ENCODE data around the gene DNASE1L3. TPM values are rescaled to one million over a fixed set of nuclear protein-coding genes. Genes with fewer than 3 reads are reported as not detected.

DNASE1L3 gene
- total and polyA plus RNA-seq, 2 of the 8 experiments (the other 6 are each of a cell fraction or from before 2014, with no cell fraction given): not detected

- no peak overlapping the region for H3K14ac ChIP-seq (ENCODE audit: insufficient read length)
- H3K23me2 ChIP-seq (ENCODE audit: low read depth, low read length): no peaks in the 10 kb centered on the region; the same call in 1 of the 2 replicates
- no peak overlapping the region for H3K9ac ChIP-seq (replicated peaks in 1 of 4; ENCODE audit: extremely low read depth in 1 of 4, low read depth in 3 of 4, low read length in 3 of 4)
- peak overlapping the region; percentile 18; the same call in 1 of the 2 replicates for H2BK5ac ChIP-seq (ENCODE audit: low read depth, low read length)
- no peak overlapping the region for H2AK5ac ChIP-seq (ENCODE audit: low read depth, low read length)
- peak in 1 of 2 experiments; percentile 82 for DNase-seq (ENCODE audit: low read depth in 1 of 2, low spot score in 2 of 2)
- H3K23ac ChIP-seq (ENCODE audit: insufficient read length): no peak overlapping the region
- no peaks in the 10 kb centered on the region for H3K79me1 ChIP-seq (ENCODE audit: low read depth, low read length)
- no peak overlapping the region for H4K5ac ChIP-seq (ENCODE audit: insufficient read length, low read depth, low read length)
- no peak overlapping the region for H2BK15ac ChIP-seq (ENCODE audit: low read length)
- H3K4me2 ChIP-seq (ENCODE audit: insufficient read depth in 1 of 2, low read depth in 2 of 2, low read length in 2 of 2): peak overlapping the region; percentile 29 to 74; a peak in 3 of 4 replicates
- H3K4me3 ChIP-seq (ENCODE audit: extremely low read depth in 1 of 4, insufficient read depth in 2 of 4, low read depth in 3 of 4, low read length in 4 of 4): peak overlapping the region in 3 of 4 experiments; percentile 24 to 49 (median 36); a peak in 3 of 8 replicates
- H4K8ac ChIP-seq (ENCODE audit: extremely low read depth, insufficient read depth, low read length): peak overlapping the region; percentile 28
- no peak overlapping the region for H2BK120ac ChIP-seq (replicated peaks; ENCODE audit: low read depth, low read length)
- H2BK20ac ChIP-seq (ENCODE audit: low read length): no peak overlapping the region; the same call in 1 of the 2 replicates
- H3K18ac ChIP-seq (ENCODE audit: extremely low read depth, low read length): 0 out of 2 replicates have a peak overlapping the region, but pooled peaks have one; percentile 43
- H3K56ac ChIP-seq (replicated peaks; ENCODE audit: insufficient read length, low read depth, low read length): no peak overlapping the region
- no peak overlapping the region; the same call in 1 of the 2 replicates for H3K27ac ChIP-seq (ENCODE audit: low read depth, low read length)
- peak overlapping the region; percentile 86; the same call in 1 of the 2 replicates for H2AFZ ChIP-seq (ENCODE audit: low read length)
- peaks cover 0 to 3% (median under 1%) of the 10 kb centered on the region in 4 experiments; a peak in 3 of 7 replicates for H3K4me1 ChIP-seq (replicated peaks in 1 of 4; ENCODE audit: control insufficient read depth in 3 of 4, insufficient read depth in 4 of 4, low read length in 3 of 4)
- H2BK12ac ChIP-seq (ENCODE audit: low read depth, low read length): no peak overlapping the region; the same call in 1 of the 2 replicates
- WGBS, 2 experiments (ENCODE audit: extremely low coverage in 1 of 2, insufficient coverage in 1 of 2, insufficient read length in 1 of 2, insufficient replicate concordance in 2 of 2, low coverage in 1 of 2, low lambda C conversion rate in 2 of 2, missing lambda C conversion rate in 1 of 2): 18% methylated on average over 15 of the region's 15 CpGs; no CpG with 5 or more reads in 1 of the 2 experiments
- ChIA-PET CTCF (ENCODE audit: partially characterized antibody) (interaction anchor here (0.6 to 10.5 kb wide), 35 partner anchors 9 to 1334 kb away, joined by 3 to 128 read pairs (median 6); partner anchors contain the start of genes HTD2 and RPP14), POLR2A (ENCODE audit: partially characterized antibody) (interaction anchor here (0.6 to 1.2 kb wide), 2 partner anchors 15 to 795 kb away, joined by 3 read pairs; no protein-coding TSS in a partner anchor)
- H3K36me3 ChIP-seq (ENCODE audit: control insufficient read depth in 2 of 4, insufficient read depth in 4 of 4, low read length in 3 of 4): no peaks in the 10 kb centered on the region
- H4K91ac ChIP-seq (replicated peaks; ENCODE audit: insufficient read length, low read length): no peak overlapping the region
- H3K9me3 ChIP-seq (ENCODE audit: insufficient read depth in 2 of 2, low read depth in 1 of 2, low read length in 1 of 2): no peaks in the 10 kb centered on the region
- no peaks in the 10 kb centered on the region for H3K27me3 ChIP-seq (replicated peaks in 1 of 4; ENCODE audit: control insufficient read depth in 3 of 4, extremely low read depth in 1 of 4, insufficient read depth in 3 of 4, low read length in 3 of 4)
- H3K4ac ChIP-seq (replicated peaks; ENCODE audit: insufficient read length, low read depth, low read length): no peak overlapping the region
- FAIRE-seq: peak; percentile 93
- no peaks in the 10 kb centered on the region for H3K79me2 ChIP-seq (ENCODE audit: control insufficient read depth in 1 of 2, insufficient read depth in 2 of 2, low read length in 2 of 2)
- H4K20me1 ChIP-seq (replicated peaks in 1 of 2; ENCODE audit: control insufficient read depth in 1 of 2, insufficient read depth in 2 of 2, low read length in 2 of 2): no peaks in the 10 kb centered on the region
- no peak for TF ChIP-seq GTF2F1 (IDR thresholded peaks at IDR 0.05; ENCODE audit: borderline replicate concordance, low read depth, low read length)
- peak; percentile 45 for TF ChIP-seq CTBP2 (IDR thresholded peaks at IDR 0.05; ENCODE audit: borderline replicate concordance, insufficient read depth, insufficient read length, low read length)
- TF ChIP-seq ATF2 (IDR thresholded peaks at IDR 0.05; ENCODE audit: low read length): peak; percentile 85; the same call in 1 of the 2 replicates
- TF ChIP-seq TEAD4 (IDR thresholded peaks at IDR 0.05; ENCODE audit: low read depth, low read length): peak; percentile 86
- peak; percentile 46 for TF ChIP-seq KDM4A (IDR thresholded peaks at IDR 0.05; ENCODE audit: low read depth, low read length, severe bottlenecking)
- no peak for TF ChIP-seq POU5F1 (IDR thresholded peaks at IDR 0.05; ENCODE audit: low read depth, low read length)
- TF ChIP-seq E2F6 (IDR thresholded peaks at IDR 0.05): peak; percentile 22
- TF ChIP-seq POLR2AphosphoS5 (IDR thresholded peaks at IDR 0.05; ENCODE audit: low read depth, low read length): no peak
- 0 out of 2 replicates have a peak, but pooled peaks have one; percentile 23 for TF ChIP-seq YY1 (IDR thresholded peaks at IDR 0.05; ENCODE audit: low read depth, low read length)
Observed at GRCh38 chr3:58217209-58217811, 6.5 kb upstream of the DNASE1L3 start.

Data from H1 (cell line).